Duodenal mucosa (tissue), 2 donors: ENCODE measurements around the gene FBRSL1.
"Not testable (repeated sequence)": the region's sequence is repeated elsewhere in the genome, so short reads cannot be mapped to it uniquely, and the experiment has no call there.

ENCODE experiments used
- H3K27ac ChIP-seq: one replicate; pipeline ENCODE4 v1.7.0; 2013; ENCODE audit warnings: low read depth, low read length
- H3K27me3 ChIP-seq, 2 donors: one replicate each; pipeline ENCODE4 v1.7.0; 2013; ENCODE audit warnings: low read length in 2 of 2, control low read depth in 1 of 2; ENCODE audit not compliant: insufficient read depth in 2 of 2, control insufficient read depth in 1 of 2
- H3K36me3 ChIP-seq, 2 donors: one replicate each; pipeline ENCODE4 v1.7.0; 2013; ENCODE audit warnings: low read length in 2 of 2, control low read depth in 1 of 2; ENCODE audit not compliant: insufficient read depth in 2 of 2, control insufficient read depth in 1 of 2
- H3K4me1 ChIP-seq, 2 donors: one replicate each; pipeline ENCODE4 v1.7.0; 2013; ENCODE audit warnings: low read length in 2 of 2, control low read depth in 1 of 2; ENCODE audit not compliant: insufficient read depth in 2 of 2, control insufficient read depth in 1 of 2
- H3K4me3 ChIP-seq, 2 donors: one replicate each; pipeline ENCODE4 v1.7.0; 2013; ENCODE audit warnings: low read length in 2 of 2, low read depth in 1 of 2
- H3K9ac ChIP-seq, 2 donors: one replicate each; pipeline ENCODE4 v1.7.0; 2013; ENCODE audit warnings: low read length in 2 of 2, low read depth in 1 of 2
- H3K9me3 ChIP-seq, 2 donors: one replicate each; pipeline ENCODE4 v1.7.0; 2013; ENCODE audit warnings: low read length in 2 of 2, control low read depth in 1 of 2; ENCODE audit not compliant: control insufficient read depth in 1 of 2

Gene FBRSL1

DNA sequence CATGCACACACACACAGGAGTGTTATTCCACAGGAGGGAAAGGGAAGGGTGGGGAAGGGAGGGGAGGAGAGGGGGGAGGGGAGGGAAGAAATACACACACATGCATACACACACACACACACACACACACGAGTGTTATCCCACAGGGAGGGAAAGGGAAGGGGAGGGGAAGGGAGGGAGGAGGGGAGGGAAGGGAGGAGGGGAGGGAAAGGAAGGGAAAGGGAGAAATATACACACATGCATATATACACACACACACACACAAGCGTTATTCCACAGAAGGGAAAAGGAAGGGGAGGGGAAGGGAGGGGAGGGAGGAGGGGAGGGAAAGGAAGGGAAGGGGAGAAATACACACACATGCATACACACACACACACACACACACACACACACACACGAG is 19.6 kb upstream of the FBRSL1 start:
- H3K27ac ChIP-seq: no peak overlapping the region
- H3K9ac ChIP-seq: no peak overlapping the region
- peaks cover 0 to 3% of the 10 kb centered on the region in 2 donors for H3K27me3 ChIP-seq
- H3K4me1 ChIP-seq: peaks cover 0 to 4% of the 10 kb centered on the region in 2 donors
- H3K9me3 ChIP-seq: no peaks in the 10 kb centered on the region
- H3K4me3 ChIP-seq: no peak overlapping the region
- H3K36me3 ChIP-seq: no peaks in the 10 kb centered on the region

DNA sequence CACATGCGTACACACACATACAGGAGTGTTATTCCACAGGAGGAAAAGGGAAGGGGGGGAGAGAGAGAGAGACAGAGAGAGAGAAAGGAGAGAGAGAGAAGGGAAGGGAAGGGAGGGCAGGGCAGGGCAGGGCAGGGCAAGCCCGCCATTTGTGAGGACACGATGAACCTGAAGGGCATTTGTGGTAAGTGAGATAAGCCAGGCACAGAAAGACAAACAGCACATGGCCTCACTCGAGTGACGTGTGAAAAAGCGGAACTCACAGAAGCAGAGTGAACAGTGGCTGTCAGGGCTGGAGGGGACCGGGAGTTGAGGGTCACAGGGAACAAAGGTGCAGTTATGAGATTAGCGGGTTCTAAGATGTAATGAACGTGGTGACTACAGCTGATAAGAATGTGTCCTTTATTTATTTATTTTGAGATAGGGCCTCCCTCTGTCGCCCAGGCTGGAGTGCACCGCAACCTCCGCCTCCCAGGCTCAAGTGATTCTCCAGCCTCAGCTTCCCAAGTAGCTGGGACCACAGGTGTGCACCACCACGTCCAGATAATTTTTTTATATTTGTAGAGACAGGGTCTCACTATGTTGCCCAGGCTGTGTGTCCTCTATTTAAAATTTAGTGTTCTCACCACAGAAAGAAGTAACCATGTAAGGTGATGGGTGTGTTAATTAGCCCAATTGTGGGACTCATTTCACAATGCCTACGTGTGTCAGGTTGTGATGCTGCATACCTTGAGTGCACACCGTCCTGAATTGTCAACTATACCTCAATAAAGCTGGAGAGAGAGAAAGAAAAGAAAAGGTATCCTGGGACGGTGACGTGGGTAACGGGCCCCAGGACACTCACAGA is 18.7 kb upstream of the FBRSL1 start:
- H3K4me3 ChIP-seq: no peak overlapping the region

DNA sequence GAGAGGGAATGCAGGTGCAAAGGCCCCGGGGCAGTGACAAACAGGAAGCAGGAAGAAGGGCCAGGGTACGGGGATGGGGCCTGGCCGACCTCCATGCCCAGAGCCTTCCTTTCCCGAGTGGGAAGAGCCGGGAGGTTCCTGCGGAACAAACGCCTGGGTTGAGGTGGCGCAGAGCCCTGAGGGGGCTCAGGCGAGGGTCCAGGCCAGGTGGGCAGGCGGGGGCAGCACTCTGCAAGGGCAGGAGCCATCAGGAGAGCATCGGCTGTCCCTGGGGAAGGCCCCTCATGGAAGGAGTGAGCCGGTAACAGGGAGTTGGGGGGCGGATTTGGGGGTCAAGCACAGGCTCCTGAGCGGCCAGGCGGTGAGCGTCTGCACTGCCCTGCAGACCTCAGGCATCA is 18.1 kb upstream of the FBRSL1 start:
- H3K36me3 ChIP-seq: no peaks in the 10 kb centered on the region
- no peaks in the 10 kb centered on the region for H3K9me3 ChIP-seq
- peaks cover 0 to 4% of the 10 kb centered on the region in 2 donors for H3K4me1 ChIP-seq
- H3K9ac ChIP-seq: no peak overlapping the region
- no peak overlapping the region for H3K27ac ChIP-seq
- H3K27me3 ChIP-seq: peaks cover 0 to 3% of the 10 kb centered on the region in 2 donors
- H3K4me3 ChIP-seq: no peak overlapping the region

More for the DNA sequence above, 18.7 kb upstream of the FBRSL1 start:
- Histone ChIP-seq H3K27ac (no peak overlapping the region), H3K4me1 (peaks cover 0 to 4% of the 10 kb centered on the region in 2 donors), H3K27me3 (peaks cover 0 to 3% of the 10 kb centered on the region in 2 donors), H3K9me3 (no peaks in the 10 kb centered on the region), H3K9ac (no peak overlapping the region), H3K36me3 (no peaks in the 10 kb centered on the region)

DNA sequence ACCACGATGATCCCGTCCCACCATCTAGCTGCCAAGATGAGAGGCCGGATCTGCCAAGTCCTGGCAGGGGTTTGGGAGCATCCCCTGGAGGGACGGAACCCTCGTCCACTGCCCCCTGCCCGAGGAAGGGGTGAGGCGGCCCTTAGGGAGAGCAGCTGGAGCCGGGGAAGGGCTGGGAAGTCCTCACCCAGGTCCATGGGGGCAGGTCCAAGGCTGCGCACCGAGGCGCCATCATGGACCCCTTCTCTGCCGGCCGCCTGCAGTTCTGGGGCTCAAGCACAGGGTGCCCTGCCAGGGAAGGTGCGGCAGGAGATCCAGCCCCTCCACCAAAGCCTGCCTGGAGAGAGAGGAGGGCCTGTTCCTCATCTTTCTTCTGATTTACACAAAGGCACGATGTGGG is 17.6 kb upstream of the FBRSL1 start:
- no peaks in the 10 kb centered on the region for H3K36me3 ChIP-seq
- H3K27ac ChIP-seq: no peak overlapping the region
- no peaks in the 10 kb centered on the region for H3K9me3 ChIP-seq
- peak overlapping the region in 1 of 2 donors; percentile 10 for H3K4me3 ChIP-seq
- H3K4me1 ChIP-seq: peaks cover 0 to 4% of the 10 kb centered on the region in 2 donors
- peaks cover 0 to 2% of the 10 kb centered on the region in 2 donors for H3K27me3 ChIP-seq
- no peak overlapping the region for H3K9ac ChIP-seq

DNA sequence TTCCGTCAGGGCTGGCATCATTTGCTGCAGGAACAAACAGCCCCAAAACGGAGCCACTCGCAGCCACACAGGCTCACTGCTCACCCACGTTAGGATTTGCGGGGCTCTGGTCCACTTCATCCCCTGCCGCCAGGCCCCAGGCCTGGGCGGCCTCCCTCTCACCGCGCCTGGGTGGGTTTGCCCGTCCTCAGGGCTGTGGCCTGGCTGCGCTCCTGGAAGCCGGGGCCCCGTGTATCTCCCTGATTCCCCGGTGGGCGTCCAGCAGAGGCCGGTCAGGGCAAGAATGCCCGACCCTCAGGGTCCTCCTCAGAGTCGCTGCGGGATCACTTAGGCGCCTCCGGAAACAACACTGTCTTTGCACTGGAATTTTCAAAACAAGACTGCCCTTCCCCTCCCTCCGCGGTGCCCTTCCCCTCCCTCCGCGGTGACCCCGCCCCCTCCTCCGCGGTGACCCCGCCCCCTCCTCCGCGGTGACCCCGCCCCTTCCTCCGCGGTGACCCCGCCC is 15.7 kb upstream of the FBRSL1 start:
- H3K9me3 ChIP-seq: no peaks in the 10 kb centered on the region
- peak overlapping the region in 1 of 2 donors; percentile 50 for H3K4me3 ChIP-seq
- H3K36me3 ChIP-seq: no peaks in the 10 kb centered on the region
- H3K27ac ChIP-seq: no peak overlapping the region
- H3K4me1 ChIP-seq: peaks cover 0 to 4% of the 10 kb centered on the region in 2 donors
- no peaks in the 10 kb centered on the region for H3K27me3 ChIP-seq
- H3K9ac ChIP-seq: no peak overlapping the region

DNA sequence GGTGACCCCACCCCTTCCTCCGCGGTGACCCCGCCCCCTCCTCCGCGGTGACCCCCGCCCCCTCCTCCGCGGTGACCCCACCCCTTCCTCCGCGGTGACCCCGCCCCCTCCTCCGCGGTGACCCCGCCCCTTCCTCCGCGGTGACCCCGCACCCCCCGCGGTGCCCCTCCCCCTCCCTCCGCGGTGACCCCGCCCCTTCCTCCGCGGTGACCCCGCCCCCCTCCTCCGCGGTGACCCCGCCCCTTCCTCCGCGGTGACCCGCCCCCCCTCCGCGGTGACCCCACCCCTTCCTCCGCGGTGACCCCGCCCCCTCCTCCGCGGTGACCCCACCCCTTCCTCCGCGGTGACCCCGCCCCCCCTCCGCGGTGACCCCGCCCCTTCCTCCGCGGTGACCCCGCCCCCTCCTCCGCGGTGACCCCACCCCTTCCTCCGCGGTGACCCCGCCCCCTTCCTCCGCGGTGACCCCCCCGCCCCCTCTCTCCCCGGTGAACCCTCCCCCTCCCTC is 15.1 kb upstream of the FBRSL1 start:
- not testable (repeated sequence) for H3K9ac ChIP-seq, H3K27me3 ChIP-seq, H3K36me3 ChIP-seq, H3K4me3 ChIP-seq, H3K27ac ChIP-seq, H3K9me3 ChIP-seq, H3K4me1 ChIP-seq

DNA sequence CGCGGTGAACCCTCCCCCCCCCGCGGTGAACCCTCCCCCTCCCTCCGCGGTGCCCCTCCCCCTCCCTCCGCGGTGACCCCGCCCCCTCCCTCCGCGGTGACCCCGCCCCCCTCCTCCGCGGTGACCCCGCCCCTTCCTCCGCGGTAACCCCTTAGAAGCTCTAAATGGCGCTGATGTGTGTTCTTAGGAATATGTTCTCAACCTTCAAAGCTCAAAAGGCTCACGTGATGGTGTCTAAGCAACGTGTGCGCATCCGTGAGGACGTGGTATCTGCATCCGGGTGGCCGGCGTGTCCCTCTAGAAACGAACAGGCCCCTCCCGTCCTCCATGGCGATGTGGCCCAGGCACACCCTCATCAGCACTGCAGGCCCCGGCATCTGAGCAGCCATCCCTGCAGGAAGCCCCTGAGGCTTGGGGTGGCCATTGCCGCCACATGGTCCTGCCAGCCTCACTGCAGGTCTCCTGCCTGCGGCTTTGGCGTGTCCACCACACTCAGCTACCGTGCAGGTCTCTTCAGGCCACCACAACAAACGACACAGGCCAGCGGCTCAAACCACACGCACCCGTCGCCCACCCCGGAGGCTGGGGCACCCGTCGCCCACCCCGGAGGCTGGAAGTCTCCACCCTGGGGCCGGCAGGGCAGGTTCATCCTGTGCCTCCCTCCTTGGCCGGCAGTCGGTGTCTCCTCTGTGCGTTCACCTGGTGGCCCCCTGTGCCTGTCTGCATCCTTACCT is 14.5 kb upstream of the FBRSL1 start:
- H3K9me3 ChIP-seq: no peaks in the 10 kb centered on the region

DNA sequence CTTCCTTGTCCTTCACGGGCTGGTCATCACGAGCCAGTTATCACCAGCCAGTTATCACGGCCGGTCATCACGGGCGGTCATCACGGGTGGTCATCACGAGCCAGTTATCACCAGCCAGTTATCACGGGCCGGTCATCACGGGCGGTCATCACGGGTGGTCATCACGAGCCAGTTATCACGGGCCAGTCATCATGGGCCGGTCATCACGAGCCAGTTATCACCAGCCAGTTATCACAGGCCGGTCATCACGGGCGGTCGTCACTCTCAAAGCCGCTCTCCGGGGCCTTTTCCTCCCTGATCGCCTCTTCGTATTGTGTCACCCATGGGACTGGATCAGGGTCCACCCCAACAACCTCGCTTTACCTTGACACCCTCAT is 13.9 kb upstream of the FBRSL1 start:
- Histone ChIP-seq H3K27ac (no peak overlapping the region), H3K4me1 (peaks cover 0 to 4% of the 10 kb centered on the region in 2 donors), H3K9ac (no peak overlapping the region), H3K36me3 (no peaks in the 10 kb centered on the region), H3K9me3 (no peaks in the 10 kb centered on the region), H3K4me3 (no peak overlapping the region), H3K27me3 (no peaks in the 10 kb centered on the region)

More for the DNA sequence above, 14.5 kb upstream of the FBRSL1 start:
- Histone ChIP-seq H3K36me3 (no peaks in the 10 kb centered on the region), H3K27ac (no peak overlapping the region), H3K9ac (no peak overlapping the region), H3K4me1 (peaks cover 0 to 4% of the 10 kb centered on the region in 2 donors), H3K4me3 (no peak overlapping the region), H3K27me3 (no peaks in the 10 kb centered on the region)

DNA sequence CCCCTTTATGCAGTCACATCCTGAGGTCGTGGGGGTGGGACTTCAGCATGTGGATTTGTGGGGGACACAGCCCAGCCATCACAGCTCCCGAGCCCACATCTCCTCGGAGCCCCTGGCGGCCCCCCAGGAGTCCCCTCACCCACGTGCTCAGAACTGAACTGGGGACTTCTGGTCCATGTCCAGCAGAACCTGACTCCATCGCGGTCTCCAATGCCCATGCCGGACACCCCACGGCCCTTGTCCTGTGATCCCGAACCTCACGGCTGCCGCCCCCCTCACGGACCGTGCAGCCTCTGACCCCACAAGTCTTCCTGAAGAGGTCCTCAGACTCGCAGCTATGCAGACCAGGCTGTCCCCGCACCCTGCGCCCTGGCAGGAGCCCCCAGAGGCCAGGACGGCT is 13.5 kb upstream of the FBRSL1 start:
- Histone ChIP-seq H3K36me3 (no peaks in the 10 kb centered on the region), H3K27ac (no peak overlapping the region), H3K27me3 (no peaks in the 10 kb centered on the region), H3K4me3 (no peak overlapping the region), H3K9me3 (no peaks in the 10 kb centered on the region), H3K4me1 (peaks cover 0 to 3% of the 10 kb centered on the region in 2 donors), H3K9ac (no peak overlapping the region)
